ENCODE results near the gene LCMT1.

Gene LCMT1

DNA sequence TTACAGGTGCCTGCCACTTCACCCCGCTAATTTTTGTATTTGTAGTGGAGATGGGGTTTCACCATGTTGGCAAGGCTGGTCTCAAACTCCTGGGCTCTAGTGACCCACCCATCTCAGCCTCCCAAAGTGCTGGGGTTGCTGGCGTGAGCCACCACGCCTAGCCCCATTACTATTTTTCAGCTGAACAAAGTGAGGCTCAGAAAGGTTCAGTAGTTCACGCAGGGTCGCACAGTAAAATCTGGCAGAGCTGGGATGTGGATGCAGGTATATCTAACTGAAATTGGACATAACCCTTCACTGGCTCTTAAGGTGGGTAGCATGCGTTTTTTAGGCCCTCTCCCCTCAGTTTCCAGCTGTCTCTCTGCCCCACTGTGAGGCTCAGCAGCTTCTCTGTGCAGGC lies 112.4 kb downstream of the LCMT1 start:
- no peak overlapping the region for H3K4me3 ChIP-seq (ENCODE audit: low read length in 2 of 2)
- no peak overlapping the region for H3K27ac ChIP-seq (ENCODE audit: low read length)
- no peaks in the 10 kb centered on the region for H3K27me3 ChIP-seq (ENCODE audit: control insufficient read depth in 1 of 2, insufficient read depth in 2 of 2, low read length in 2 of 2)
- no peaks in the 10 kb centered on the region for H3K36me3 ChIP-seq (ENCODE audit: control insufficient read depth in 2 of 2, insufficient read depth in 2 of 2, low read length in 2 of 2)
- peaks cover 3% of the 10 kb centered on the region for H3K4me1 ChIP-seq (ENCODE audit: control insufficient read depth, insufficient read depth, low read length)
- no peak overlapping the region for H3K9ac ChIP-seq (ENCODE audit: low read length in 2 of 2)
- no peaks in the 10 kb centered on the region for H3K9me3 ChIP-seq (ENCODE audit: control insufficient read depth in 2 of 2, low read length in 2 of 2)

DNA sequence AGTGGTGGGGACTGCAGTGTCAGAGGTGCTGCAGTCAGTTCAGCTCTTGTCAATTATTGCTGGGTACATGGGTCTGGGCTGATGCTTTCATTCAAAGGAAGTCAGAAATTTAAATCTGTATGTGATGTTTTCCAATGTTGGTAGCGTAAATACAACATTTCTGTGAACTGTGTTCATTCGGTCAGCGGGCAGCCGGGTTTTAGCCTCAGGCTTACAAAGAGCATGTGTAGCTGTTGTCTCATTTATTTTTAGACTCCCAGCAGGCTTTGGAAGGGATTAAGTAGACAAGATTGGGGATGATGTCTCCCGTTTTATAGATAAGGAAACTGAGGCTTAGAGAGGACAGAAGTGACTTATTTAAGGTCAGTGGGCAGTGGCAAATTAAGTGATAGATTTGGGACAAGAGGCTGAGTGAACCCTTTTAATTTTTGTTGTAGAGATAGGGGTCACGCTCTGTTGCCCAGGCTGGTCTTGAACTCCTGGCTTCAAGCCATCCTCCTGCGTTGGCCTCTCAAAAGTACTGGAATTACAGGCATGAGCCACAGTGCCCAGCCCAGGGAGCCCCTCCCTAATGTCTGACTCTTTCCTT lies 113.3 kb downstream of the LCMT1 start:
- Histone ChIP-seq H3K4me3 (ENCODE audit: low read length in 2 of 2) (no peak overlapping the region), H3K36me3 (ENCODE audit: control insufficient read depth in 2 of 2, insufficient read depth in 2 of 2, low read length in 2 of 2) (no peaks in the 10 kb centered on the region), H3K9me3 (ENCODE audit: control insufficient read depth in 2 of 2, low read length in 2 of 2) (no peaks in the 10 kb centered on the region), H3K27me3 (ENCODE audit: control insufficient read depth in 1 of 2, insufficient read depth in 2 of 2, low read length in 2 of 2) (no peaks in the 10 kb centered on the region), H3K4me1 (ENCODE audit: control insufficient read depth, insufficient read depth, low read length) (peaks cover 3% of the 10 kb centered on the region), H3K27ac (ENCODE audit: low read length) (no peak overlapping the region), H3K9ac (ENCODE audit: low read length in 2 of 2) (no peak overlapping the region)

Data from stomach smooth muscle (tissue), 2 donors.